GM21367 (cell line): ENCODE results near the gene NIPAL4.

Source experiments
- ATAC-seq: cut with Tn5 transposase; IDR thresholded peaks from one replicate; pipeline ENCODE4 v1.9.1; 2021; ENCODE audit not compliant: unreplicated experiment

The NIPAL4 gene

DNA sequence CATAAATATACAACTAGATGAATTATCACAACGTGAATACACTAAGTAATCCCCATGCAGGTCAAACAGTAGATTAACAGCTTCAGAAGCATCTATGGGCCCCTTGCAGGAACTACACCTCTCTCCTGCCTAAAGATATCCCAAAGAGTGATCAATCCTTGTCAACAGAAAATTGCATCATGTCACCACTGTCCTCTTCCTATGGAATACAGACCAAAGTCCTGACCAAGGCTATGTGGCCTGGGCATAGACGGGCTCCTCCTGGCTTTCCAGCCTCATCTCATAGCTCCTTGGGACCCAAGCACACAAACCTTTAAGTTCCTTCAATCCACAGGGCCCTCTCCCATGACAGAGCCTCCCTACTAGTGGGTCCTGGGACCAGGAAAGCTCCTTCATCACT, 25.3 kb downstream of the NIPAL4 start:
- no peak for ATAC-seq

DNA sequence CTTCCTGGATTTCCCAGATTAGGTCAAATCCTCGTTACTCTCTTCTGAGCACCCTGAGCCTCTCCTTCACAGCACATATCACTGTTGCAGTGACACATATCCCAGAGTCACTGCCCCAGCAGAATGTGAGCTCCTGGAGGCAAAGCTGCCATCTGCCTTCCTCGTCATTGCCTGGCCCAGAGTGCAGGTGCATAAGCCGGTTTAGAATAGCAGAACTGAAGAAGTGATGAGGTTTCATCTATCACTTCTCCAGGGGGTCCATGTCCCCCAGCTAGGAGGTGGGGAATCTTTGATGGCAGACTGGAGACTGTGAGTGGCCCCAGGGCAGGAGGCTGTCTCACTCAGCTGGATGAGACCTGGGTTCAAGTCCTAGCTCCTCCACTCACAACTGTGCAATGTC, 25.8 kb downstream of the NIPAL4 start:
- ATAC-seq = peak; percentile 38

DNA sequence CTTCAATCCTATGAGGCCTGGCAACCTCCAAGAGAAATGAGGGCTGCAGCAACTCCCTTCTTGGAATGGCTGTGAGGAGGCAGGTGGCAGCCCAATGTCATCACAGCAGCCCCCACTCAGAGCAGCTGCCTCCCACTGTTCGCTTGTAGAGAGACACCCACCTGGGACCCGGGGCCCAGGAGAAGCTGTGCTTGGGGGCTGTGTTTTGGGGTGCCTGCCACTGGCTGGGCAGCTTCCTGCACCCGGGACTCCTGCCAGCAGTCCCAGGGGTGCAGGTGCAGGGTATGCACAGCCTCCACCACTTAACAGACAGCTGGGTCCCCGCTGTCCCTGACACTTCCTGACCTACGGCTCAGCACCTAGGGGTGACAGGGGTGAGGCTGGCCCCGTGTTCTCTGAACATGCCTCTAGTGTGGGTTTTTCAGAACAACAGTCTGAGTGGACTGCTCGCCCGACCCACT, 26.2 kb downstream of the NIPAL4 start:
- peak; percentile 63 for ATAC-seq

DNA sequence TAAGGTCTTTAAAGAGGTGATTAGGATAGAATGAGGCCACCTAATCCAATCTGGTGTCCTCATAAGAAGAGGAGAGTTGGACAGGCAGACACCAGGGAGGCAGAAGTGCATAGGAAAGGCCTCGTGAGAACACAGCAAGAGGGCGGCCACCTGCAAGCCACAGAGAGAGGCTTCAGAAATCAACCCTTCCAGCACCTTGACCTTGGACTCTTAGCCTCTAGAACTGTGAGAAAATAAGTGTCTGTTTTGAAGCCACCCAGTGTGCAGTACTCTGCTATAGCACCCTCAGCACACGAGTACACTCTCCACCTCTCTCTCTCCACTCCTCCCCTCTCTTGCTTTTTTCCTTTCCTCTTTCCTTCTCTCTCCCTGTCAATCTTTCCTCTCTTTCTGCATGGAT, 26.8 kb downstream of the NIPAL4 start:
- ATAC-seq = peak; percentile 45

DNA sequence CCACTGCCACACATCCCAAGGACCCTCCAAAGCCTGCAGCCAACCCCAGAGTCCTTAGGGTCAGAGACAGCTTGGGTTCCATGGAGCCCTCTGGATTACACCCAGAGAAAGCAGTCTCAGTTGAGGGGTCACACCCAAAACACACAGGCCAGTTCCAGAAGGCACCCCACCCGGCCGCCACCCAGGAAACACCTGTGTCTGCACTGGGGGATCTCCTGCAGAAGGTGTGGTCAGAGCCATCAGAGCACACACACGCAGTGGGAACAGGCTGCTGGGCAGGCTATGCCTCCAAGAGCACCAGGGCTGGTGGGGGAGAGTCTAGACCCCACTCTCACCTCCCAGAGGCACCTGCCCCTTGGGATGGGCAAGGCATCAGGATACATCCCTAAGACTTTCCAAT, 27.3 kb downstream of the NIPAL4 start:
- no peak for ATAC-seq

DNA sequence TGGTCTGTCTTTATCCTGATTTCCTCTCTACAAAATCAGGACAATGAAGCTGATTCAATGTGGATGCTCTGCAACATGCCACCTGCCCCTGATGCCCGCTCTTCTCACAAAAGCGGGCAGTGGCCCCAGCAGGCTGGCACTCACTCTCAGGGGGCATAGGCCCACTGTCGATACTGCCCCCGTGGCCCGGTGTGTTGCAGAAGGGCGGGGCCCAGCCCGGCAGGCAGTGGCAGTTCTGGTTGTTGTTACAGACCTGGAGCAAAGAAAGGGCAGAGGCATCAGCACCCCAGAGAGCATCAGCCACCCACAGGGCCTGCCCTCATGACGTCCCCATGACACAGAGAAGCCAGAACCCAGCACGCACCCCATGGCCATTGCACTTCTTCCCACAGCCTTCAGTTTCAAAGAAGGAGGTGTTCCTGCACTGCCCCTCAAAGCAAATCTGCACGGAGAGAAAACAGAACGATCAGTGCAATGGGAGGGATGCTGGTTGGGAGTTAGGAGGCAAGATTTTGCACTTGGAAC, 31.5 kb downstream of the NIPAL4 start:
- no peak for ATAC-seq

DNA sequence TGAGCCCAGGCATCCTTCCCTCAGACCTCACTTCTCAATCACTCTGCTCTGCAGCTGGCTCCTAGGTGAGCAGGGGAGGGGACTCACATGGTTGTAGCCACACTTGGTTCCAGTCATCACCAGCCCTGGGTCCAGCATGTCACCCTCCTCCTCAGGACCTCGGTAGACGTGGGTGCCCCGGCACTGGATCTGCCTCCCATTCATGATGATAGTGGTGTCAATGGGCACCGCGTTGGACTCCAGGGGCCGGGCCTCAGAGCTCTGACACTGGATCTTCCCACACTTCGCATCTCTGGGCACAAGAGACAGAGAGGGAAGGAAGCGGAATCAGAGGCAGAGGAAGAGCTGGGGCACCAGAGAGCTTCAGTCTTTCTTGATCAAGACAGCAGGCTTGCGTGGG, 32.9 kb downstream of the NIPAL4 start:
- no peak for ATAC-seq

DNA sequence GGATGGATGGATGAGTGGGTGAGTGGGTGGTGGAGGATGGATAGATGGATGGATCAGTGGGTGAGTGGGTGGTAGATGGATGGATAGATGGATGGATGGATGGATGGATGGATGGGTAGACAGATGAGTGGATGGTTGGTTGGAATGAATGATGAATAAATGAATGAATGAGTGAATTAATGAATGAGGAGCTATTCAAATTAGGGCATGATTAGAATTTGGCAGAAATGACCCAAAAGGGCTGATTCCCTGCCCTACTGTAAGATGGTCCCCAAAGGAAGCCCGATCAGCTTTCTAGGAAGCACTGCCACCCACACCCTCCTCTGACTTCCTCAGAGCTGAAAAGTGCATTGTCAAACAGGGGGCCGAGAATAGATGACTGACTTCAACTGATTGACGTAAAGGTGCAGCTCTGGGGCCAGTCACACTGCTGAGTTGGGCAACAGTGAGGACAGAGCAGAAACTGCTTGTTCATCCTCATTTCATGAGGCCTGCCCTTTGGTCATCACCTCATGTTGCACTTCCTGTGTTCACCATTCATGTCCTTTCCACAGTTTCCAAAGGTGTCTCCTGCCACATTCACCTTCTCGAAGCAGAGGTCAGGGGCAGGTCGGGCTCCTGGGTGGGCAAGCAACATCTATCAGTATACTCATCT, 34.3 kb downstream of the NIPAL4 start:
- ATAC-seq = no peak

DNA sequence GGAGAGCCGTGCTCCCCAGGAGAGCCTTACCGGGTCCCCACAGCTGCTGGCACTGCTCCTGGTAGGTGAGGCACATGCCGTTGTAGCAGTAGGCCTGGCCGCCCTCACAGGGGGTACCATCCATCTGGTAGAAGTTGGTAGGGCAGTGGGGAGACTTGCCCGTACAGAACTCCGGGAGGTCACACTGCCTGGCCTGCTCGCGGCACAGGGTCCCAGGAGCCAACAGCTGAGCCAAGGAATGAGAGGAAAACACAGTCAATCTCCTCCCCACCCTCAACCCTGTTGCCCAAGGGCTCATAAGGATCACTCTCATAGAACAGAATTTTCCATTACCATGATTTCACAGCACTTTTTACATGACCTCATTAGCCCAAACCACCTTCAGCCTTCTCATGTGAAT, 36.9 kb downstream of the NIPAL4 start:
- no peak for ATAC-seq

DNA sequence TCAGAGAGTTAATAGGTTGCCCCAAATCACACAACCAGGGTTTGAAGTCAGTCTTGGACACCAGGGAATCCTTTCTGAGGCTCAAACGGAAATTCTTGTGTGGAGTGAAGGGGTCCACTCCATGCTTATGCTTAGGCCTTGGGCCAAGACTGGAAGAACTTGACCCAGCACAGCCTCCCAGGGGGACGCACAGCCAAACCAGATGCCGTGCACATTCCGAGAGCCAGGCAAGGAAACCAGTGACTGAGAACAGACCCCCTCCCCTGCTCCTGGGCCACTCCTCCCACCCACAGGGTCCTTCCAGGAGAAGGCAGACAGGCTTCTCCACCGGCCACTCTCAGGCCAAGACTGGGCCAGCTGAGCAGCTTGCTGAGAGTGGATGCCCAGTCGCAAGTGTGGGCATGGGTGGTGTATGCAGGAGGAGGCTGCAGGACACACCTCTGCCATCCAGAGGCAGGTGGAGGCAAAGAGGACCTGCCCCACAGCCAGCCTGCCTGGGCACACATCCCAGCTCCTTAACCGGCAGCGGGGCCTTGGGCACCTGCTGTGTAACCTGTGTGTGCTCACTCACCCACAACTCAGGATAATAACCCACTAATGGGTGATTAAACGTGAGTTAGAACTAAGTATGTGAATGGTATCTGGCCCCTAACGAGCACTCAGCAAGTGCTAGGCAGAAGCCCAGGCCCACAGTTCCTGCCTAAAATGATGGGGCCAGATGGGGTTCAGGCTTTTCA, 38.0 kb downstream of the NIPAL4 start:
- no peak for ATAC-seq

DNA sequence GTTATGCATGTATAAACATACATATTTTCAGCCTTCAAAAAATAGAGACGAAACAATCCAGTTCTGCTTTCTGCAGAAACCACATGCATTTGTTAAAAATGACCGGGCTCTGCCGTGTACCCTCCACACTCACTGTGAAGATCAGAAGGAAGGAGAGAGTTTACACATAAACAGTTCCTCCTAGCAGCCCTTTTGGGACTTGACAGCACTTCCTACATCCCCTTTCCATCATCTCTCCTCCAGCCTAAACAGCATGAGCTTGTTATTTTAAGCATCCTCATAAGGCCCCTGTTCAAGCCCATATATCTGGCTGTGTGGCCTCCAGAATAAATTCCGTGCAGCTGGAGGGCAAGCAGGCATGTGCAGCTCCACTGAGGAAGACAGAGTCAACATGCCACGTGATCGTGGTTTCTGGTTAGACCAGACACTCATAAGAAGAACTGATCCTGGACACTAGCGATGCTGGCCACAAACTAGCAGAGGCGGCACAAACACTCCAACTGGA, 42.2 kb downstream of the NIPAL4 start:
- ATAC-seq = peak; percentile 75

DNA sequence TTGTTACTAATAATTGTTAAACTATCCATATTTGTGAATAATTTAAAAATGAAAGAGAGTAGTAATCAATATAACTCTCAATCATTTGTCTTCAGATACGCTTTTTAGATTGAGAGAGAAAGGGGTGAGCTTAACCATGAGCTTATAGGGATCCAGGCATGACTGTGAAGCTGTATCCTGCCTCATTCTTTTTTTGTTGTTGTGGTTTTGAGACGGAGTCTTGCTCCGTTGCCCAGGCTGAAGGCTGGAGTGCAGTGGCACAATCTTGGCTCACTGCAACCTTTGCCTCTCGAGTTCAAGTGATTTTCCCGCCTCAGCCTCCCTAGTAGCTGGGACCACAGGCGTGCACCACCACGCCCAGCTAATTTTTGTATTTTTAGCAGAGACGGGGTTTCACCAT, 44.0 kb downstream of the NIPAL4 start:
- ATAC-seq = no peak

DNA sequence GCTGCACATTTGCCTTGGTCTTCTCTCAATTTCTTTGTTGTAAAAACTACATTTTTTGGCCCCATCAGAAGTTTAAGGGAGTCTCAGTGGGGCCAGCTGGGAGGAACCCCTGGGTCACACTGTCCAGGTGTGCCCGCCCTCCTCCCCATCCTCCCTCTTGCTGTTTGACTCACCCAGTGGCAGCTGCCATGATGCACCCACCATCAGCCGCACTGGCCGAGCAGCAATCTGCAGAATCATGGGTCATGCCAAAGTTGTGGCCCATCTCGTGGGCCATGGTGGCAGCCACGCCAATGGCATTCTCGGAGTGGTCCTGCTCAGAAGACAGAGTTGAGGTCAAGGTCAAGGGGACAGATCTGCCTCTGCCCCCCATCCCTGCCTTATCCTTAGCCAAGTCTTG, 45.5 kb downstream of the NIPAL4 start:
- ATAC-seq = no peak

DNA sequence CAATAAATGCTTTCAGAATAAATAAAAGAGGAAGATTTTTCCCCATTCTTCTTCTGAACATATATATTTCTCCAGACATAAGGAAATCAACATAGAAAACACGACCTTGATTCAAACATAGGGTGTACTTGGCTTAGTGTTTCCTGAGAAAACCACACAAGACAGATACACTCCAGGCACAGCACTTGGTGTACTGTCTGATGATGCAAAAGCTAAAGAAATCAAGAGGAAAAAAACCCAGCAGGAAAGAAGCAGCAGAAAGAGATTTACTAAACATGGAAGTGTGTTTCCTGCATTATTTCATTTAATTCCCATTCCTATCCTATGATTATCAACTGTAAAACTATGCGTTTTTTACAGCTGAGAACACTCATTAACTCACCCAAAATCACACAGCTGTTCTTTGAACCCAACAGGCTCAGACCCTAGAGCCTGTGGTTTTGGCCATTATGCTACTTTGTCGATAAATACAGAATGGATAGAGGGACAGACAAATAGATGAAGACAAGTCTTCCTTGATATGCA, 46.1 kb downstream of the NIPAL4 start:
- no peak for ATAC-seq

DNA sequence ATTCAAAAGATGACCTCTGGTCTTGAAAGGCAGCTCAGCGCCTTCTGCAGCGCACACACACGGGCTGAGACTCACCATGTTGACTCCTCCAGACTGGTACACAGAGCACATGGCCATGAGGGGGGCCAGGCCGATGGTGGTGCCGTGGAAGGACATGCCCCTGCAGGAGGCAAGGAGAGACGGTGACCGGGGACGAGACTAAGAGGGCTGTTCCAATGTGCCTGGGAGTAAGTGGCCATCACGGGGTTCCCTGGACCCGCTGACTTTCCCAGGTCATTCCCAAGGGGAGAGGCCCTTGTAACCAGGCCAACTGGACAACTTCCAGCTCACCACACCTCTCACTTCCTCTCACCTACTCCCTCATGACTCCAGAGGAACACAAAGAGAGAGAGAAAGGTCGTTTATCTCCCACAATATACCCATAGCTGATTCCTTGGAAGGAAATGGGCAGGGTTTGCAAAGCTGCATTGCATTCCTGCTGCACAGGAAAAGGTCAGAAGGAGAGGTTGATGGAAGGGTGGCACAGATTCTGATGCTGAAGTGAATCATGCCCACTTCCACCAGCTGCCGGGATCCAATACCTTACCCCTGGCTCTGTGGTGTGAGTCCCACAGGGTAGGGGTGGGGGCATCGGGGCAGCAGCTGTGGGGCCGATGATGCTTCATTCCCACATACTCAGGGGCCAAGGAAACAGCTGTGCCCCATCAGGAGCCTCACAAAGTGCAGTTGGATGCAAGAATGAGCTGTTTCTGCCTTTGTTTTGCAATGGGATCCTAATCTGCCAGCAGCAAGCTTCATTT, 47.2 kb downstream of the NIPAL4 start:
- ATAC-seq = no peak

DNA sequence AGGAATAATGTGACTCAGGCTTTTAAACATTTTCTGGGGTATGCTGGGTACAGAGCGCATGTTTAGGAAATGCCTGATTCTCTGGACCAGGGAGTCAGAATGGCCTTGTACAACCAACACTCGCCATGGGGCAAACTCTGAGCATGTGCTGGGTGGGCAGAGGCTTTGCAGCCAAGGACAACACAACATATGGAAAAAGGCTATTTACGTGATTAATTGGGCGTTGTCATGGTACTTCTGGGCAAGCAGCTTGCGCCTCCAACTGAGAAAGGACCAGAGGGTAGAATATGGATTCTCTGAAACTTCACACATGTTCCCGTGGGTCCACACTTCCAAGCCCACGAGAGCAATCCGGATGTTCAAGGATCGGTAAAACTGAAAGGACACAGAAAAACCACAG, 49.1 kb downstream of the NIPAL4 start:
- ATAC-seq = no peak

DNA sequence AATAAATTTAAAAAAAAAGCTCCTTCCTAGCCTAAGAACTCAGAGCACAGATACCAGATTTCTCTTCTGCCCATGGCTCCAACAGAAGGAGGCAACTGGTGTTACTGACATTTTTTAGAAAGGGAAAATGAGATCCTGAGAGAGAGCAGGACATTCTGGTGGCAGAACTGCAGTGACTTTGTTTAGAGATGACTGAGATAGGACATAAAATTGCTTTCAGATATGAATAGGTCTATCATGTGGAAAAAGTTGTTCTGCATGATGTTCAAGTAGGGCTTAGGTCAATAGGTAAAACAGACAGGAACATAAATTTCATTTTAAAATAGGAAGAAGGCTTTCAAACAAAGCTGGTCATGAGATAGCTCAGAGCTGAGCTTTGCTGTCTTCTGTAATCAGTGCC, 49.6 kb downstream of the NIPAL4 start:
- no peak for ATAC-seq

DNA sequence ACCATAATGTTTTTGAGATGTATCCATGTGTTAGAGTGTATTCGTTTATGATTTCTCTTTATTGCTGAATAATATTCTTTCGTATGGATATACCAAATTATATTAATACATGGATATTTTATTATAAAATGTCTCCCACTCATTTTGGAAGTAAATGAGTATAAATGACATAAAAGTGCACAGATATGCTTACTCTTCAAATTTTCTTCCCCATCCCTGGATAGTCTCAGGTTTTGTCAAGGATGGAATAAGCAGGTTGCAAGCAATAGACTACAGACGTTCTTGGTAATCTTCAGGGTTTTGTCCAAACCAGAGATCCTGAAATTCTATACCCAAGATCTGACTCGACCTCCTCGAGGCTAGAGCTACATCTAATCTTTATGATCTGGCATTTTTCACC, 50.7 kb downstream of the NIPAL4 start:
- no peak for ATAC-seq

DNA sequence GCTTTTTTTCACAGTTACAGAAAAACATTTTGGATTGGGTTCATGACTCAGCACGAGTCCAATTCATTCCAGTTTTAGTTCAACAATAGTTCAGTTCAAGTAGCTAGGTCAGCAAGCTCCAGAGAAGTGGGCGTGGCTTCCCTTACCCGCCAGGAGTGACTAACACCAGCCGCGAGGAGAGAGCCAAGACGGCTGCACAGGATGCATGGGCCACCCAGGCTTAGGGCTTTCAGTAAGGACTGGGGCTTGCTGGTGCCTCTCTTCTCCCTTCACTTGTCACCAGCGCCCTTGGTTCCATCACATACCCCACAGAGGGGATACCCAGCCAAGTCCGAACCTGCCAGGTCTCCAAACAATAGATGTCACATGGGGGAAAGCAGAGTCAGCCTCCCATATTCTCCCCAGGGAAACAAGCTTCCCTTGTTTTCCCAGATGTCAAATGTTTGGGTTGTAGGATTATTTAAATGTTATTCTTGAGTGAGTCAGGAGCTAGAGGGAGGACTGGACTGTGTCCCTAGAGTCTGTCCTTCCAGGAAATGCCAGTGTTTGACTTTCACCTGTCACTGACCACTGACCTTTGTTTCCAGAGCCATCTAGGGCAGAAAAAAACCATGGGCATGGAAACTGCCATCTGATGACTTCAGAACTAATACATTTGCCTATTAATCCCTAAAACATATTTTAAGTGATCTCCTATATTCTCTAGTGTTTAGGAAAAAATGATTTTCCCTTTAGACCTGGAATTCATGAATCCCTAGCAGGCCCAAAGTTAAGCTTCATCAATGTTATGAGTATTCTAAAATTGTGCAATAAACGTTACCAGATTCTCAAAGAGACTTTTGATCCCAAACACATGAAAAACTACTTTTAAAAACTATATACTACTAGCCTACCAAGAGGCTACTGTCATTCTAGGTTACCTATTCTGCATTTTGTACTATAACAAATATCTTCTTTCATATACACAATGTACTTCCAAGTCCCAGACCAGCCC, 51.9 kb downstream of the NIPAL4 start:
- no peak for ATAC-seq

DNA sequence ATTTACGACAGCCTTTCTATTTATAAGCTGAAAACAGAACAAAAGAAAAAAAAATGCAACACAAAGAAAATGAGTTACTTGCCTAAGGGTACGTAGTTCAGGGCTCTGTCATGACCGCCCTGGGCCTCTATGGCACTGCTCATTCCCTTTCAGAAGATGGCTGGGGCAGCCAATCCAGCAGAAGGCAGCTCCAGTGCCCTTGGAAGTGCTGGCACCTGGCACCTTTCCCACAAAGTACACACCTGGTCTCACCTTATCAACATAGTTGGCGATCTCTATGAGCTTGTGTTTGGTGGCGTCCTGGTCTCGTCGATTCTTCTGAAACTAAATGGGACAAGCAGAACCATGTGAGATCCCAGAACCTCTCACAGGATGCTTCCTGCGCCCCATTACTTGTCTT, 53.2 kb downstream of the NIPAL4 start:
- ATAC-seq = no peak
